K562 (cell line): Measurements from ENCODE around the gene TMEM81. TPM values are rescaled to one million over a fixed set of nuclear protein-coding genes. Genes with fewer than 3 reads are reported as not detected.

ENCODE experiments used
- BRF2 ChIP-seq: IDR thresholded peaks from 3 replicates; pipeline ENCODE4 v1.6.1; 2011; ENCODE audit warnings: borderline replicate concordance, mild to moderate bottlenecking; ENCODE audit not compliant: insufficient read length, insufficient read depth
- ETV1 ChIP-seq: fragments of 450-650 bp; conservative IDR thresholded peaks from 2 replicates; pipeline ENCODE4 v1.6.1; 2016; ENCODE audit warnings: missing genetic modification characterization, control low read depth, low read depth, missing compliant biosample characterization
- GABPB2 ChIP-seq: fragments of 250-450 bp; sonication (Bioruptor Pico); conservative IDR thresholded peaks from 2 replicates; pipeline ENCODE4 v1.5.1; 2021; ENCODE audit warnings: mild to moderate bottlenecking
- HDAC3 ChIP-seq: fragments of 450-650 bp; IDR thresholded peaks from 2 replicates; pipeline ENCODE4 v1.6.1; 2018; ENCODE audit warnings: borderline replicate concordance, mild to moderate bottlenecking, moderate library complexity; ENCODE audit not compliant: partially characterized antibody
- HNRNPLL ChIP-seq: fragments of 200-400 bp; formaldehyde crosslinking; IDR thresholded peaks from 2 replicates; pipeline ENCODE4 v1.6.1; 2017; ENCODE audit warnings: low read length, low read depth, mild to moderate bottlenecking; ENCODE audit not compliant: poor library complexity, severe bottlenecking
- IRF9 ChIP-seq: fragments of 450-650 bp; IDR thresholded peaks from 2 replicates; pipeline ENCODE4 v1.6.1; 2016; ENCODE audit warnings: missing biosample characterization, missing genetic modification characterization
- MCM2 ChIP-seq: fragments of 450-650 bp; IDR thresholded peaks from 2 replicates; pipeline ENCODE4 v1.6.1; 2017; ENCODE audit warnings: low read depth, mild to moderate bottlenecking
- NFIX ChIP-seq: fragments of 250-450 bp; sonication (Bioruptor Pico); IDR thresholded peaks from 2 replicates; pipeline ENCODE4 v1.4.0; 2020; ENCODE audit warnings: low read depth, mild to moderate bottlenecking, moderate library complexity
- PCBP1 ChIP-seq: fragments of 200-400 bp; formaldehyde crosslinking; IDR thresholded peaks from 2 replicates; pipeline ENCODE4 v1.6.1; 2018; ENCODE audit warnings: mild to moderate bottlenecking, low read depth, low read length; ENCODE audit not compliant: poor library complexity, severe bottlenecking
- RUNX1 ChIP-seq: sonication (generic); IDR thresholded peaks from 2 replicates; pipeline ENCODE4 v1.6.1; 2016; ENCODE audit warnings: antibody characterized with exemption, low read depth
- SLC30A9 ChIP-seq: fragments of 250-450 bp; sonication (Bioruptor Pico); IDR thresholded peaks from 2 replicates; pipeline ENCODE4 v1.8.0; 2022; ENCODE audit warnings: mild to moderate bottlenecking, moderate library complexity
- SMAD1 ChIP-seq: fragments of 150-350 bp; IDR thresholded peaks from 2 replicates; pipeline ENCODE4 v1.6.1; 2014; ENCODE audit warnings: low read length, low read depth; ENCODE audit not compliant: partially characterized antibody
- SREBF1 ChIP-seq: fragments of 150-350 bp; IDR thresholded peaks from 2 replicates; pipeline ENCODE4 v1.6.1; 2014; ENCODE audit warnings: antibody characterized with exemption, low read depth, low read length, borderline replicate concordance
- STAG1 ChIP-seq: sonication (generic); formaldehyde crosslinking; IDR thresholded peaks from 2 replicates; pipeline ENCODE4 v1.5.0; 2020; ENCODE audit warnings: missing genetic modification reagents, borderline replicate concordance
- U2AF2 ChIP-seq: fragments of 200-400 bp; formaldehyde crosslinking; optimal IDR thresholded peaks from 2 replicates; pipeline ENCODE3; 2017; ENCODE audit warnings: low read depth, mild to moderate bottlenecking, low read length
- ZBTB8A ChIP-seq: fragments of 450-650 bp; IDR thresholded peaks from 2 replicates; pipeline ENCODE4 v1.6.1; 2018; ENCODE audit warnings: mild to moderate bottlenecking, moderate library complexity; ENCODE audit not compliant: partially characterized antibody
- ZHX1 ChIP-seq: fragments of 150-350 bp; conservative IDR thresholded peaks from 2 replicates; pipeline ENCODE4 v1.6.1; 2014; ENCODE audit warnings: low read length
- ZKSCAN8 ChIP-seq: fragments of 200-800 bp; sonication (Bioruptor generic); IDR thresholded peaks from 2 replicates; pipeline ENCODE4 v1.6.1; 2016; ENCODE audit warnings: missing genetic modification characterization, missing compliant biosample characterization
- ZNF121 ChIP-seq: sonication (generic); formaldehyde crosslinking; conservative IDR thresholded peaks from 2 replicates; pipeline ENCODE4 v1.8.0; 2022; ENCODE audit warnings: missing genetic modification reagents
- ZNF165 ChIP-seq: fragments of 250-450 bp; sonication (Bioruptor Pico); IDR thresholded peaks from 2 replicates; pipeline ENCODE4 v1.4.0; 2020; ENCODE audit warnings: borderline replicate concordance
- polyA plus RNA-seq, 8 experiments: library from polyadenylated mRNA; depleted of rRNA in 4 of 8; stranded (reverse) in 5 of 8; unstranded in 3 of 8; fragments of >200 nt; fragmentation: Nextera tagmentation in 2 of 8; fragmentation: Illumina TruSeq in 1 of 8; extraction: Ambion mirVana in 2 of 8; extraction: Trizol in 1 of 8; gene quantifications; 2 replicates each; pipeline versions ENCODE4 v1.2.1 to v1.2.3, GENCODE V29; 2011 to 2014; ENCODE audit warnings: inconsistent platforms in 1 of 8, missing spikeins in 1 of 8
- total RNA-seq, 7 experiments: library from RNA; depleted of rRNA in 6 of 7; stranded (reverse); fragments of >200 nt in 6 of 7; fragmentation: Illumina TruSeq in 2 of 7; extraction: Trizol in 2 of 7; gene quantifications; 2 replicates each; pipeline versions ENCODE4 v1.2.1 to v1.2.3, GENCODE V29; 2011 to 2021; ENCODE audit warnings: low replicate concordance in 1 of 7

Gene TMEM81
- total and polyA plus RNA-seq, 9 of the 15 experiments (the other 6 are each of a cell fraction or from before 2014, with no cell fraction given): 3.2 to 6.1 (median 4.4) TPM

- peak; percentile 89; the same call in 1 of the 2 replicates for TF ChIP-seq ZHX1
- TF ChIP-seq HDAC3: peak; percentile 92
- no peak for TF ChIP-seq NFIX (CRISPR knock-in tag)
- no peak for TF ChIP-seq ZNF121 (CRISPR knock-in tag)
- TF ChIP-seq RUNX1: 0 out of 2 replicates have a peak, but pooled peaks have one; percentile 38
- TF ChIP-seq BRF2: no peak
- TF ChIP-seq ZKSCAN8: no peak; the same call in 1 of the 2 replicates
- peak; percentile 63 for TF ChIP-seq IRF9 (tag)
- no peak for TF ChIP-seq ZNF165 (CRISPR knock-in tag)
- no peak; the same call in 1 of the 2 replicates for TF ChIP-seq SLC30A9 (CRISPR knock-in tag)
- no peak for TF ChIP-seq U2AF2
- TF ChIP-seq GABPB2 (CRISPR knock-in tag): peak; percentile 90; the same call in 1 of the 2 replicates
- peak; percentile 83; the same call in 1 of the 2 replicates for TF ChIP-seq SREBF1
- TF ChIP-seq ETV1 (tag): peak; percentile 84
- TF ChIP-seq STAG1: no peak
- TF ChIP-seq SMAD1: no peak
- TF ChIP-seq ZBTB8A: no peak
- peak; percentile 100 for TF ChIP-seq HNRNPLL
- no peak for TF ChIP-seq MCM2
- TF ChIP-seq PCBP1: no peak
Observed at GRCh38 chr1:205121660-205122488, 37.6 kb upstream of the TMEM81 start, which contains the start of gene RBBP5 (continued).
